T-helper 2 cell treated with Interferon-gamma antibody and Interleukin-4, amounts not matched to agents 100 ng/mL and 5 ng/mL, for 36 hours (primary cell): ENCODE results near the gene THRSP. TPM values are rescaled to one million over a fixed set of nuclear protein-coding genes. Genes with fewer than 3 reads are reported as not detected.
"Not testable (repeated sequence)": the region's sequence is repeated elsewhere in the genome, so short reads cannot be mapped to it uniquely, and the experiment has no call there.

Source experiments
- intact Hi-C: fragments of 100-400 bp; cut with micrococcal nuclease; formaldehyde crosslinking; loops from one replicate; pipeline ENCODE4 v1.15.1; 2023
- total RNA-seq: library from RNA; stranded (reverse); gene quantifications from 2 replicates; pipeline ENCODE4 v1.2.3, GENCODE V29; 2022

THRSP gene
- total RNA-seq, 1 donor from 2014 or later = not detected

DNA sequence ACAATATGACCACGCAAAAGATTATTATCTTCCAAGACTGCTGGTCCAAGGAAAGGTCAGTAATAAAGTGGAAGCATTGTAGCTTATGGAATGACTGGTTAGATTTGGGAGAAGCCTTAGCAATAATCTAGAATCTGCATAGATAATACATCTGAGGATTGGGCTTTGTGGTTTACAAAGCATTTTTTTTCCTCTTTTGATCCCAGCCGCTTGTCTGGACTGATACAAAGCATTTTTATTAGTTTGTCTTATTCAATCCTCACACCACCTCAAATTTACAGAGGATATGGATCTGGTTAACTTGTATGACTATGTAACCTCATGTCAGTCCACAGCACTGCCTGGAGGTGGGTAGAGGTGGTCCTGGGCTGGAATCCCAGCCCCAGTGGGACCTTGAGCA lies 990 bp upstream of the THRSP start:
- intact Hi-C loops = no loop called here

DNA sequence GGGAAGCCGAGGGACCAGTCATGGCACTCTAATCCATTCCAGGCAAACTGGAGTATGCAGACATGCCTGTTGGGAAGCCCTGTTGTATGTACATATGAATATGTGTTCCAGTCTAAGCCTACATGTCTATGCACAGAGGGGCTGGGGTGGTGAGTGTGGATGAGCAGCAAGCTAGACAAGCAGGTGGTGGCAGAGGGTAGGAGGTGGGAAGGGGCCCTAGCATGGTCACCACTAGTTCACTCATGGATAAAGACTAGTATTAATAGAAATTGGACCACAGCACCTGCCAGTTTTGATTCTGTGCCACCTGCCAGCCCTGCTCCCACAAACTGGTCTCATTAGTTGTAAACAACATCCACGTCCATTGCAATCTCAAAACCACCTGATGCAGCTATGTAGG lies 1.5 kb downstream of the THRSP start:
- intact Hi-C loops = no loop called here

GRCh38 chr11:78066471-78066870 lies 2.8 kb downstream of the THRSP start:
- intact Hi-C loops = no loop called here

DNA sequence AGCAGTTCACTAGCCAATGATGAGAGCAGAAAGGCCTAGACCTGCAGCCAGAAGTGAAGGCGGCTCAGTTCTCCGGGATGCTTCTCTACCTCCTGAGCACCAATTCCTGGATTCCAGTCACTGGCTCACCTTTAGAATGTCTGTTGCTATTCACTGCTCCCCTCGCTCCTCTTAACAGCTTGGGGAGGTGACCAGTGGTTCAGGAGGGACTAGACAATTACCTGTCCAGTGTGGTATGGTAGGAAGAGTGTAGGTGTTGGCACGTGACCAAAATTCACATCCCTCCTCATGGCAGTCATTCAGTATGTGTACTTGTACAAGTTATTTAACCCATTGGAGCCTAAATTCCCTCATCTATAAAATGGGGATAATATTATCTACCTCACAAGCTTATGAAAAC lies 4.0 kb downstream of the THRSP start:
- intact Hi-C loops = no loop called here

GRCh38 chr11:78069465-78069864 lies 5.8 kb downstream of the THRSP start:
- intact Hi-C loops = no loop called here

DNA sequence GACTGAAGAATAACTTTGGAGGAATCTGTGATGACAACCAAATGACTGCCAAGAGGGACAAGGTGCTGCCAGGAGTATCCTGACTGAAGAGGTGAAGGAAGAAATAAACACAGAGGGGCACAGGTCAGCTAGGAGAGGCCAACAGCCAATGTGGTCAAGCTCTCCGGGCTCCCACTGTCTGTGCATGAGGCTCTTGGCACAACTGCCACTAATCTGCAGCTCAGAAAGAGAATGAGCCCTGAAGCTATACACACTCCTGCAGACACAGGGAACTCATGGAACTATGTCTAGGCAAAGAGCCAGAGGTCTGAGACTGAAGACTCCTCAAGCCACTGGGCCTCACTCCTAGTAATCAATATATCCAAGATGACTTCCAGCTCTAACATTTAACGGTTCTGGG lies 7.0 kb downstream of the THRSP start:
- intact Hi-C loops = no loop called here

GRCh38 chr11:78071717-78072116 lies 8.1 kb downstream of the THRSP start:
- intact Hi-C loops = no loop called here

DNA sequence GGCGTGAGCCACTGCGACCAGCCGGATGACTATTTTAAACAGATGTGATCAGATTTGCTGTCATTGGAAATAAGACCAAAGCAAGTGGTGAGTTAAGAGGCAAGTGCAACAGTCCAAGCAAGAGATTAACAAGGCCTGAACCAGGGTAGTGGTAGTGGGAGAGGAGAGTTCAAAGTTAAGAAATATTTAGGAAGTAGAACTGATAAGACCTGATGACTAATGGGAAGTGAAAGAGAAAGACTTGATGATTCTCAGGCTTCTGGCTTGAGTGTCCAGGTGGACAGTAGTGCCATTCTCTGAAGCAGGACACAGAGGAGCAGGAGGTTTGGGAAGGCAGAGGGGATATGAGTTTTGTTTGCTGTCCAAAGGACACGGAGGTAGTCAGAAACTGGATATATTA lies 8.8 kb downstream of the THRSP start:
- intact Hi-C loops = no loop called here

- intact Hi-C loops = loop anchor here (5.0 kb wide), 3 partner anchors 128 to 488 kb away; partner anchors contain the start of gene GAB2
These were observed 11.1 kb downstream of the THRSP start for GRCh38 chr11:78074756-78075155.

GRCh38 chr11:78076733-78077403 lies 13.2 kb downstream of the THRSP start:
- intact Hi-C loops = loop anchor here (5.0 kb wide), 3 partner anchors 125 to 485 kb away; partner anchors contain the start of gene GAB2

DNA sequence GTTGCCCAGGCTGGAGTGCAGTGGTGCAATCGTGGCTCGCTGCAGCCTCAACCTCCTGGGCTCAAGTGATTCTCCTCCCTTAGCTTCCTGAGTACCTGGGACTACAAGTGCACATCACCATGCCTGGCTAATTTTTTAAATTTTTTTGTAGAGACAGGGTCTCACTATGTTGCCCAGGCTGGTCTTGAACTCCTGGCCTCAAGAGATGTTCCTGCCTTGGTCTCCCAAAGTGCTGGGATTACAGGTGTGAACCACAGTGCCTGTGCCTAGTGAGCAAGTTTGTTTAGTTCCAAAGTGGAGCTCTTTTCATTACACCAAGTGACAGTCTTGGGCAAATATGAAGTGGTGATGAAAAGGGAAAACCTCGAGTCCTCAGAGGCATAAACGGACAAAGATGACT lies 13.9 kb downstream of the THRSP start:
- intact Hi-C loops = loop anchor here (5.0 kb wide), 3 partner anchors 125 to 485 kb away; partner anchors contain the start of gene GAB2

GRCh38 chr11:78078218-78079167 lies 14.8 kb downstream of the THRSP start:
- intact Hi-C loops = loop anchor here (1.0 to 5.0 kb wide), 6 partner anchors 61 to 484 kb away; partner anchors contain the start of genes ALG8, GAB2, KCTD21 and USP35

DNA sequence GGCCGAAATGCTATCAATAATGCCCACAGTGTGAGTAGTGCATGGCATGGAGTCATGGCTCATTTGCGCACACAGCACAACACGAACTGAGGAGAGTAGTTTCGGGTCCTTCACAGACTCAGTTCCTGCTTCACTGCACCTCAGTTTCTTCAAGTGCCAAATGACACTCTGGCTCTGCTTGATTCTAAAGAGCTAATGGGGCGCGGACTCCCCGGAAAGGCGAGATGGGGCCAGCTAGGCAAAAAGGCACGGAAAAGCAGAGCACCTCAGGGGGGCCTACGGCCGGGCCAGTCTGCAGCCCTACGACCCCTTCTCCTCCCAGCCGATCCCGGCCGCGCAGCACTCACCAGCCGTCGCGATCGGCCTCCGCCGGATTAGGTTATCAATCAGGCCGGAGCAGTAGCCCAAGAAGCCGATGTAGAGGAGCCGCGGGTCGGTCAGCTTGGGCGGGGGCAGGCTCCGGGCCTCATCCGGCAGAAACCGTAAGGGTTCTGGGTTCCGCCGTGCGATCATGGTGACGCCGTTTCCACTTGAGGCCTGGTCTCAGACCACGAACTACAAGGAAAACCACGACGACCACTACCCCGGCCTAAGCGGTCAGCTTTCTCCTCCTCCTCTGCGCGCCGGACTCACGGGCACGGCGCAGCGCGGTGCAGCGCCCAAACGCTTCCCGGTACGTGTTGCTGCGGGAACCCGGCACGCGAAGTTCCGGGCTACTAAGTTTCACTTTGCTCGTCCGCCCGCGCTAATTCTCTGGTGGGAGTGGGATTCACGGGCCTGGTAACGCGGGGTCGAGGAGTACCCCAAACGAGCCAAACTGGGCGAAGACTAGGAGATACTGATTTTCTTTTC lies 15.8 kb downstream of the THRSP start, which contains the start of gene NDUFC2:
Gene NDUFC2, minus strand, starts transcription at position 631 of the 852 bp plus-strand sequence. Its CDS starts 118 bp downstream, at position 513.
- intact Hi-C loops = loop anchor here (1.0 to 5.0 kb wide), 6 partner anchors 60 to 483 kb away; partner anchors contain the start of genes ALG8, GAB2, KCTD21 and USP35

GRCh38 chr11:78080084-78080817 lies 16.6 kb downstream of the THRSP start:
- intact Hi-C loops = no loop called here

DNA sequence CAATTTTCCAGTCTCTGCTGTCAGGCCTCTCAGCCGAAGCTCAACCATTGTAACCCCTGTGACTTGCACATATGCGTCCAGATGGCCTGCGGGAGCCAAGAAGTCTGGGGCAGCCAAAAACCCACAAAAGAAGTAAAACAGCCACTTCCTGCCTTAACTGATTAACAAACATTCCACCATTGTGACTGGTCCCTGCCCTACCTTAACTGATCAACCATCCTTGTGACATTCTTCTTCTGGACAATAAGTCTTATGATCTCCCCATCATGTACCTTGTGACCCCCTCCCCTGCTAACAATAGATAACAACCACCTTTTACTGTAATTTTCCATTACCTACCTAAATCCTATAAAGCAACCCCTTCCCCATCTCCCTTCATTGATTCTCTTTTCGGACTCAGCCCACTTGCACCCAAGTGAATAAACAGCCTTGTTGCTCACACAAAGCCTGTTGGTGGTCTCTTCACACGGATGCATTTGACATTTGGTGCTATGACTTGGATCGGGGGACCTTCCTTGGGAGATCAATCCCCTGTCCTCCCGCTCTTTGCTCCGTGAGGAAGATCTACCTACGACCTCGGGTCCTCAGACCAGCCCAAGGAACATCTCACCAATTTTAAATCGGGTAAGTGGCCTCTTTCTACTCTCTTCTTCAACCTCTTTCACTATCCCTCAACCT lies 17.3 kb downstream of the THRSP start:
- intact Hi-C loops = no loop called here

DNA sequence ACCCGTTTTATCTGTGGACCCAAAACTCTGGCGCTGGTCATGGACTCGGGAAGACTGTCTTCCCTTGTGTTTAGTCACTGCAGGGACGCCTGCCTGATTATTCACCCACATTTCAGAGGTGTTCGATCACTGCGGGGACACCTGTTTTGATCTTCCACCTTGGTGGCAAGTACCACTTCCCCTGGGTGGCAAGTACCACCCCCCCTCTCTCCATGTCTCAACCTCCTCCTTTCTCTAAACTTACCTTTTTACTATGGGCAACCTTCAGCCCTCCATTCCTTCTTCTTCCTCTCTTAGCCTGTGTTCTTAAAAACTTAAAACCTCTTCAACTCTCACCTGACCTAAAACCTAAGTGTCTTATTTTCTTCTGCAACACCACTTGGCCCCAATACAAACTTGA lies 17.9 kb downstream of the THRSP start:
- intact Hi-C loops = no loop called here

DNA sequence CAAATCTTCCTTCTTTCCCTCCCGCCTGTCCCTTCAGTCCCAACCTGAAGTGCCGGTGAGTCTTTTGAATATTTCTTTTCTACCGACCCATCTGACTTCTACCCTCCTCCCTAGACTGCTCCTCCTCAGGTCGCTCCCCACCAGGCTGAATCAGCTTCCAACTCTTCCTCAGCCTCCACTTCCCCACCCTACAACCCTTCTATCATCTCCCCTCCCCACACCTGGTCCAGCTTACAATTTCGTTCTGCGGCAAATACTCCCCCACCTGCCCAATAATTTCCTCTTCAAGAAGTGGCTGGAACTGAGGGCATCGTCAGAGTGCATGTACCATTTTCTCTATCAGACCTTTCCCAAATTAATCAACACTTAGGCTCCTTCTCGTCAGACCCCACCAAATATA lies 18.5 kb downstream of the THRSP start:
- intact Hi-C loops = no loop called here

DNA sequence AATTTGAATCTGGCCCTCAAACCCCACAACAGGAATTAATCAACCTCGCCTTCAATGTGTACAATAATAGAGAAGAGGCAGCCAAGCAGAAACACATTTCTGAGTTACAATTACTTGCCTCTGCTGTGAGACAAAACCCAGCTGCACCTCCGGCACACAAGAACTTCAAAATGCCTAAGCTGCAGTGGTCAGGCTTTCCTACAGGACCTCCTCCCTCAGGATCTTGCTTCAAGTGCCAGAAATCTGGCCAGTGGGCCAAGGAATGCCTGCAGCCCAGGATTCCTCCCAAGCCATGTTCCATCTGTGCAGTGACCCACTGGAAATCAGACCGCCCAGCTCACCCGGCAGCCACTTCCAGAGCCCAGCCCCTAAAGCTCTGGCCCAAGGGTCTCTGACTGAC lies 19.4 kb downstream of the THRSP start:
- intact Hi-C loops = no loop called here

DNA sequence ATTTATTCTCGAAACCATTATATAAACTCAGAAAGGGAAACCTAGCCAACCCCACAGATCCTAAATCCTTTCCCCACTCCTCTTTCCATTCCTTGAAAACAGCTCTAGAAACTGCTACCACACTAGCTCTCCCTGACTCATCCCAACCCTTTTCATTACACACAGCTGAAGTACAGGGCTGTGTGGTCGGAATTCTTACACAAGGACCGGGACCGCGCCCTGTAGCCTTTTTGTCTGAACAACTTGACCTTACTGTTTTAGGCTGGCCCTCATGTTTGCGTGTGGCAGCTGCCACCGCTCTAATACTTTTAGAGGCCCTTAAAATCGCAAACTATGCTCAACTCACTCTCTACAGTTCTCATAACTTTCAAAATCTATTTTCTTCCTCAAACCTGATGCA lies 20.8 kb downstream of the THRSP start:
- intact Hi-C loops = not testable (repeated sequence)

- intact Hi-C loops = no loop called here
These were observed 22.3 kb downstream of the THRSP start for GRCh38 chr11:78085972-78086371.
